GM23338 (cell line): ENCODE measurements around the gene UBXN1. TPM values are rescaled to one million over a fixed set of nuclear protein-coding genes. Genes with fewer than 3 reads are reported as not detected.

ENCODE experiments used
- ATAC-seq: fragments of 200-7000 bp; cut with Tn5 transposase; 3 replicates; pipeline ENCODE4 v1.9.1; 2020
- DNase-seq: peaks from one replicate; pipeline ENCODE4 v3.0.0-alpha.2; 2015; ENCODE audit warnings: low spot score
- H2AFZ ChIP-seq: fragments of 200-600 bp; sonication (generic); 2 replicates; pipeline ENCODE4 v1.8.0; 2016; ENCODE audit warnings: antibody characterized with exemption, mild to moderate bottlenecking, moderate library complexity
- H3F3A ChIP-seq: fragments of 200-600 bp; sonication (generic); replicated peaks from 2 replicates; pipeline ENCODE4 v1.8.0; 2017; ENCODE audit warnings: antibody characterized with exemption, mixed run types, low read depth
- H3K27ac ChIP-seq: fragments of 200-600 bp; sonication (generic); 2 replicates; pipeline ENCODE4 v1.6.1; 2016; ENCODE audit warnings: low read depth
- H3K27me3 ChIP-seq: fragments of 200-600 bp; sonication (generic); 2 replicates; pipeline ENCODE4 v1.8.0; 2016; ENCODE audit warnings: mild to moderate bottlenecking, mixed run types, moderate library complexity; ENCODE audit not compliant: insufficient read depth
- H3K36me3 ChIP-seq: fragments of 200-600 bp; sonication (generic); 2 replicates; pipeline ENCODE4 v1.8.0; 2016; ENCODE audit warnings: mild to moderate bottlenecking; ENCODE audit not compliant: insufficient read depth
- H3K4me1 ChIP-seq: fragments of 200-600 bp; sonication (generic); 2 replicates; pipeline ENCODE4 v1.8.0; 2016; ENCODE audit warnings: mild to moderate bottlenecking, moderate library complexity; ENCODE audit not compliant: insufficient read depth
- H3K4me2 ChIP-seq: fragments of 200-600 bp; sonication (generic); 2 replicates; pipeline ENCODE4 v1.7.1; 2017; ENCODE audit warnings: mixed run types
- H3K4me3 ChIP-seq: fragments of 200-600 bp; sonication (generic); 2 replicates; pipeline ENCODE4 v1.6.1; 2016; ENCODE audit warnings: mixed run types
- H3K79me2 ChIP-seq: fragments of 200-600 bp; sonication (generic); replicated peaks from 2 replicates; pipeline ENCODE4 v1.8.0; 2017; ENCODE audit warnings: mild to moderate bottlenecking; ENCODE audit not compliant: insufficient read depth
- H3K9me2 ChIP-seq: fragments of 200-600 bp; sonication (generic); 2 replicates; pipeline ENCODE4 v1.8.0; 2017; ENCODE audit not compliant: insufficient read depth
- H4K20me1 ChIP-seq: fragments of 200-600 bp; sonication (generic); replicated peaks from 2 replicates; pipeline ENCODE4 v1.8.0; 2017; ENCODE audit warnings: mild to moderate bottlenecking; ENCODE audit not compliant: insufficient read depth
- H3K27ac Mint-ChIP-seq: 2 replicates; pipeline ENCODE4 v1.8.0; 2020; ENCODE audit warnings: inconsistent platforms, mild to moderate bottlenecking, moderate library complexity, mixed read lengths
- H3K27me3 Mint-ChIP-seq: 3 replicates; pipeline ENCODE4 v1.8.0; 2022; ENCODE audit warnings: low read depth, mild to moderate bottlenecking, moderate library complexity, mixed read lengths, inconsistent platforms; ENCODE audit not compliant: insufficient read depth, poor library complexity
- H3K36me3 Mint-ChIP-seq: 3 replicates; pipeline ENCODE4 v1.8.0; 2021; ENCODE audit warnings: low read depth, mild to moderate bottlenecking, inconsistent platforms, moderate library complexity, mixed read lengths
- H3K4me1 Mint-ChIP-seq: 3 replicates; pipeline ENCODE4 v1.8.0; 2020; ENCODE audit warnings: mild to moderate bottlenecking, inconsistent platforms, mixed read lengths
- H3K4me3 Mint-ChIP-seq: 3 replicates; pipeline ENCODE4 v1.8.0; 2021; ENCODE audit warnings: moderate library complexity, mild to moderate bottlenecking, inconsistent platforms, mixed read lengths
- H3K9me3 Mint-ChIP-seq: 3 replicates; pipeline ENCODE4 v1.8.0; 2020; ENCODE audit warnings: moderate library complexity, mild to moderate bottlenecking, inconsistent platforms, mixed read lengths
- EZH2 ChIP-seq: fragments of 200-600 bp; sonication (generic); IDR thresholded peaks from one replicate; pipeline ENCODE4 v1.8.0; 2017; ENCODE audit warnings: antibody characterized with exemption, mild to moderate bottlenecking, low read depth; ENCODE audit not compliant: unreplicated experiment
- EZH2phosphoT487 ChIP-seq: fragments of 200-600 bp; sonication (generic); IDR thresholded peaks from one replicate; pipeline ENCODE4 v1.8.1; 2018; ENCODE audit warnings: antibody characterized with exemption; ENCODE audit not compliant: unreplicated experiment
- JUNB ChIP-seq: IDR thresholded peaks from one replicate; pipeline ENCODE4 v1.6.1; 2016; ENCODE audit warnings: antibody characterized with exemption; ENCODE audit not compliant: unreplicated experiment
- STAT1 ChIP-seq: IDR thresholded peaks from one replicate; pipeline ENCODE4 v1.6.1; 2016; ENCODE audit warnings: antibody characterized with exemption; ENCODE audit not compliant: unreplicated experiment
- ZNF331 ChIP-seq: fragments of 250-450 bp; sonication (Bioruptor Pico); IDR thresholded peaks from 2 replicates; pipeline ENCODE4 v1.5.0; 2020; ENCODE audit warnings: low read depth, mild to moderate bottlenecking, moderate library complexity
- polyA plus RNA-seq: library from polyadenylated mRNA; unstranded; fragments of >200 nt; fragmentation: Nextera tagmentation; extraction: Ambion mirVana; gene quantifications from 2 replicates; pipeline ENCODE4 v1.2.1, GENCODE V29; 2016
- total RNA-seq: library from RNA; depleted of rRNA; stranded (reverse); fragments of >200 nt; shearing (Covaris generic); gene quantifications from 2 replicates; pipeline ENCODE4 v1.2.3, GENCODE V29; 2014
- TF ChIP-seq, protein P1 (sequence below): fragments of 250-450 bp; sonication (Bioruptor Pico); IDR thresholded peaks from 2 replicates; pipeline ENCODE4 v1.5.0; 2020; ENCODE audit warnings: mild to moderate bottlenecking, moderate library complexity

Gene UBXN1
- total and polyA plus RNA-seq, 2 experiments from 2014 or later: 126 to 132 TPM

DNA sequence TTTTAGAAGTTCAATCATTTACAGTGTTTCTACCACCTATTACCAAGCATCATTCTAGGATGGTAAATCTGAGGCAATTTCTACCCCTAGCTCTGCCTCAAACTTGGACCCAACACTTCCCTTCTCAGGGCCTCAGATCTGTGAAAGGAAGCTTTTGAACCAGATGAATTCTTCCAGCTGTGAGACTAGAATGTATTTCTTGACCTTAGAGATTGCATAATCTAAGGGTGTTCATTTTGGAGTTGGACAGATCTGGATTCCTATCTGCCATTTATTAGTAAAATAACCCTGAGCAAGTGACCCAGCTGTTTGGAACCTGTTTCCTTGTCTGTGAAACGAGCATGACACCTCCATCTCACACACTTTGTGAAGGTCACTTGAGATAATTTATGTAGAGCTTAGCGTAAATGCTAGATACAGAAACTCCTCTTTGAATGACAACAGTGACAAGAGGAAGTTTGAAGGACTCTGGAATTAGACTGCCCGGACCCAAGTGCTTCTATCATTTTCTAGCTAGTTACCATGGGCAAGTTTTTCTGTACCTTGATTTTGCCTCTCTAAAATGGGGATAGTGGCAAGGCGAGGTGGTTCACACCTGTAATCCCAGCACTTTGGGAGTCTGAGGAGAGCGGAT, 22.0 kb downstream of the UBXN1 start:
- peaks cover 11% of the 10 kb centered on the region for H3K79me2 ChIP-seq
- H3K36me3 ChIP-seq: no peaks in the 10 kb centered on the region
- no peak overlapping the region for H3K4me3 ChIP-seq
- H3K4me1 Mint-ChIP-seq: peaks cover 8% of the 10 kb centered on the region
- no peaks in the 10 kb centered on the region for H3K27me3 ChIP-seq
- peaks cover 21% of the 10 kb centered on the region for H3F3A ChIP-seq
- no peaks in the 10 kb centered on the region for H3K9me3 Mint-ChIP-seq
- H3K4me3 Mint-ChIP-seq: no peak overlapping the region
- H3K4me2 ChIP-seq: no peak overlapping the region
- no peak overlapping the region for H2AFZ ChIP-seq
- DNase-seq (no peak), ATAC-seq (no peak)
- H3K9me2 ChIP-seq: no peaks in the 10 kb centered on the region
- no peak for TF ChIP-seq EZH2phosphoT487
- TF ChIP-seq STAT1: no peak
- no peak for TF ChIP-seq ZNF331 (CRISPR knock-in tag)
- TF ChIP-seq, protein P1, sequence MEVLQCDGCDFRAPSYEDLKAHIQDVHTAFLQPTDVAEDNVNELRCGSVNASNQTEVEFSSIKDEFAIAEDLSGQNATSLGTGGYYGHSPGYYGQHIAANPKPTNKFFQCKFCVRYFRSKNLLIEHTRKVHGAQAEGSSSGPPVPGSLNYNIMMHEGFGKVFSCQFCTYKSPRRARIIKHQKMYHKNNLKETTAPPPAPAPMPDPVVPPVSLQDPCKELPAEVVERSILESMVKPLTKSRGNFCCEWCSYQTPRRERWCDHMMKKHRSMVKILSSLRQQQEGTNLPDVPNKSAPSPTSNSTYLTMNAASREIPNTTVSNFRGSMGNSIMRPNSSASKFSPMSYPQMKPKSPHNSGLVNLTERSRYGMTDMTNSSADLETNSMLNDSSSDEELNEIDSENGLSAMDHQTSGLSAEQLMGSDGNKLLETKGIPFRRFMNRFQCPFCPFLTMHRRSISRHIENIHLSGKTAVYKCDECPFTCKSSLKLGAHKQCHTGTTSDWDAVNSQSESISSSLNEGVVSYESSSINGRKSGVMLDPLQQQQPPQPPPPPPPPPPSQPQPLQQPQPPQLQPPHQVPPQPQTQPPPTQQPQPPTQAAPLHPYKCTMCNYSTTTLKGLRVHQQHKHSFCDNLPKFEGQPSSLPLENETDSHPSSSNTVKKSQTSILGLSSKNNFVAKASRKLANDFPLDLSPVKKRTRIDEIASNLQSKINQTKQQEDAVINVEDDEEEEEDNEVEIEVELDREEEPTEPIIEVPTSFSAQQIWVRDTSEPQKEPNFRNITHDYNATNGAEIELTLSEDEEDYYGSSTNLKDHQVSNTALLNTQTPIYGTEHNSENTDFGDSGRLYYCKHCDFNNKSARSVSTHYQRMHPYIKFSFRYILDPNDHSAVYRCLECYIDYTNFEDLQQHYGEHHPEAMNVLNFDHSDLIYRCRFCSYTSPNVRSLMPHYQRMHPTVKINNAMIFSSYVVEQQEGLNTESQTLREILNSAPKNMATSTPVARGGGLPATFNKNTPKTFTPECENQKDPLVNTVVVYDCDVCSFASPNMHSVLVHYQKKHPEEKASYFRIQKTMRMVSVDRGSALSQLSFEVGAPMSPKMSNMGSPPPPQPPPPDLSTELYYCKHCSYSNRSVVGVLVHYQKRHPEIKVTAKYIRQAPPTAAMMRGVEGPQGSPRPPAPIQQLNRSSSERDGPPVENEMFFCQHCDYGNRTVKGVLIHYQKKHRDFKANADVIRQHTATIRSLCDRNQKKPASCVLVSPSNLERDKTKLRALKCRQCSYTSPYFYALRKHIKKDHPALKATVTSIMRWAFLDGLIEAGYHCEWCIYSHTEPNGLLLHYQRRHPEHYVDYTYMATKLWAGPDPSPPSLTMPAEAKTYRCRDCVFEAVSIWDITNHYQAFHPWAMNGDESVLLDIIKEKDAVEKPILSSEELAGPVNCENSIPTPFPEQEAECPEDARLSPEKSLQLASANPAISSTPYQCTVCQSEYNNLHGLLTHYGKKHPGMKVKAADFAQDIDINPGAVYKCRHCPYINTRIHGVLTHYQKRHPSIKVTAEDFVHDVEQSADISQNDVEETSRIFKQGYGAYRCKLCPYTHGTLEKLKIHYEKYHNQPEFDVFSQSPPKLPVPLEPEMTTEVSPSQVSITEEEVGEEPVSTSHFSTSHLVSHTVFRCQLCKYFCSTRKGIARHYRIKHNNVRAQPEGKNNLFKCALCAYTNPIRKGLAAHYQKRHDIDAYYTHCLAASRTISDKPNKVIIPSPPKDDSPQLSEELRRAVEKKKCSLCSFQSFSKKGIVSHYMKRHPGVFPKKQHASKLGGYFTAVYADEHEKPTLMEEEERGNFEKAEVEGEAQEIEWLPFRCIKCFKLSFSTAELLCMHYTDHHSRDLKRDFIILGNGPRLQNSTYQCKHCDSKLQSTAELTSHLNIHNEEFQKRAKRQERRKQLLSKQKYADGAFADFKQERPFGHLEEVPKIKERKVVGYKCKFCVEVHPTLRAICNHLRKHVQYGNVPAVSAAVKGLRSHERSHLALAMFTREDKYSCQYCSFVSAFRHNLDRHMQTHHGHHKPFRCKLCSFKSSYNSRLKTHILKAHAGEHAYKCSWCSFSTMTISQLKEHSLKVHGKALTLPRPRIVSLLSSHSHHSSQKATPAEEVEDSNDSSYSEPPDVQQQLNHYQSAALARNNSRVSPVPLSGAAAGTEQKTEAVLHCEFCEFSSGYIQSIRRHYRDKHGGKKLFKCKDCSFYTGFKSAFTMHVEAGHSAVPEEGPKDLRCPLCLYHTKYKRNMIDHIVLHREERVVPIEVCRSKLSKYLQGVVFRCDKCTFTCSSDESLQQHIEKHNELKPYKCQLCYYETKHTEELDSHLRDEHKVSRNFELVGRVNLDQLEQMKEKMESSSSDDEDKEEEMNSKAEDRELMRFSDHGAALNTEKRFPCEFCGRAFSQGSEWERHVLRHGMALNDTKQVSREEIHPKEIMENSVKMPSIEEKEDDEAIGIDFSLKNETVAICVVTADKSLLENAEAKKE: no peak
- no peak for TF ChIP-seq JUNB
- peaks cover 5% of the 10 kb centered on the region; the same call in 2 of the 3 replicates for H3K36me3 Mint-ChIP-seq
- peaks cover 10% of the 10 kb centered on the region for H3K27me3 Mint-ChIP-seq
- H4K20me1 ChIP-seq: no peaks in the 10 kb centered on the region
- peaks cover 8% of the 10 kb centered on the region; the same call in 1 of the 2 replicates for H3K4me1 ChIP-seq
- no peak overlapping the region for H3K27ac ChIP-seq
- no peak overlapping the region for H3K27ac Mint-ChIP-seq

DNA sequence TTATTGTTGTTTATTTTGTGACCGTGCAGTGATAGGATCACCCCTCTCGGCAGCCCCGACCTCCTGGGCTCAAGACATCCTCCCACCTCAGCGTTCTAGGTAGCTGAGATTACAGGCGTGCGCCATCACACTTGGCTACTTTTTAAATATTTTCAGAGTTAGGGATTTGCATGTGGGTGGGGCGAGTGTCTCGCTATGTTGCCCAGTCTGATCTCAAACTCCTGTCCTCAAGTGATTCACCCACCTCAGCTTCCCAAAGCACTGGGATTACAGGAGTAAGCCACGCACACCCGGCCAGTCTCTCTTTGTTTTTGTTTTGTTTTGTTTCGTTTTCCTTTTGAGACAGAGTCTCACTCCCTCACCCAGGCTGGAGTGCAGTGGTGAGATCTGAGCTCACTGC, 24.6 kb downstream of the UBXN1 start:
- Mint-ChIP-seq H3K27me3 (peaks cover 10% of the 10 kb centered on the region), H3K4me3 (peak overlapping the region; percentile 34; the same call in 1 of the 3 replicates), H3K9me3 (no peaks in the 10 kb centered on the region), H3K4me1 (peaks cover 8% of the 10 kb centered on the region), H3K27ac (no peak overlapping the region), H3K36me3 (peaks cover 11% of the 10 kb centered on the region)
- H3K9me2 ChIP-seq: no peaks in the 10 kb centered on the region
- H3K4me2 ChIP-seq: no peak overlapping the region
- peaks cover 24% of the 10 kb centered on the region for H3K79me2 ChIP-seq
- DNase-seq (no peak), ATAC-seq (no peak)
- H3F3A ChIP-seq: peaks cover 7% of the 10 kb centered on the region; the same call in 1 of the 2 replicates
- H3K27ac ChIP-seq: no peak overlapping the region
- H2AFZ ChIP-seq: 0 out of 2 replicates have a peak overlapping the region, but pooled peaks have one; percentile 10
- no peak for TF ChIP-seq EZH2
- no peak overlapping the region for H3K4me3 ChIP-seq
- H3K4me1 ChIP-seq: peaks cover 9% of the 10 kb centered on the region; the same call in 1 of the 2 replicates
- H3K27me3 ChIP-seq: no peaks in the 10 kb centered on the region
- H4K20me1 ChIP-seq: no peaks in the 10 kb centered on the region
- 0 out of 2 replicates have a peak, but pooled peaks cover 3% of the 10 kb centered on the region for H3K36me3 ChIP-seq
